Urothelium cell line (cell line): ENCODE results near the gene ATF7.

ENCODE experiments used
- DNase-seq: peaks from one replicate; pipeline ENCODE4 v3.0.0; 2011; ENCODE audit warnings: low spot score, mixed read lengths
- FAIRE-seq: peaks from 2 replicates; lab custom pipeline; 2011; peaks lifted over from hg19 to GRCh38; lab: Jason Lieb, UNC

Gene ATF7

GRCh38 chr12:53532524-53533445 is 93.4 kb downstream of the ATF7 start:
- no peak for FAIRE-seq
- DNase-seq = no peak

DNA sequence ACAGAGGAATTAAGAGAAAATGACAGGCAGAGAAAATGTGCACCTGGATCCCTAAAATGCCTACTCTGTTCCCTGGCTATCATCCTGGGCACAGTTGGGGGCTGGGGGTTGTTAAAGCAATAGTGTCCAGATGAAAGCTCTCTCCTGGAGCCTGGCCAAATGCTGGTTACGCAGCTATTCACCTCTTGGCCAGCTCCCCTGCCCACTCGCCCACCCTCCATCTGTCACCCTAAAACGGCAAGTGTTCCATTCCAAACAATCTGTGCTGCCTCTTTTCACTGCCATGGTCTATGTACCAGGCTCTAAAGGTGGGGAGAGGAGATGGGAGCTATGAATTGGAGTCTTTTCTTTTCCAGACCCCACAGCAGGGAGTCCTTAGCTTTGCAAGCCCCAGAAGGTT is 94.2 kb downstream of the ATF7 start:
- FAIRE-seq (no peak), DNase-seq (no peak)

DNA sequence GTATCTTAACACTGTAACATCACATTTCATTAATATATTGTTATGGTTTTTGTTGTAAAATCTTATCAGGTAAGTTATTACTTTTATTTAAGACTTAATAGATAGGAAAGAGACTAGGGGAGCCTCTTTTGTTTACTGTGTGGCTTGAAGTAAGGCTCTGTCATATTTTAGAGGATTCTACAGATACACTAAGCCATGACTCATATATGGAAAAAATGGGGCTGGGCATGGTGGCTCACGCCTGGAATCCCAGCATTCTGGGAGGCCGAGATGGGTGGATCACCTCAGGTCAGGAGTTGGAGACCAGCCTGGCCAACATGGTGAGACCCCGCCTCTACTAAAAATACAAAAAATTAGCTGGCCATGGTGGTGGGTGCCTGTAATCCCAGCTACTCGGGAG is 95.3 kb downstream of the ATF7 start:
- FAIRE-seq = no peak
- DNase-seq = peak; percentile 18

DNA sequence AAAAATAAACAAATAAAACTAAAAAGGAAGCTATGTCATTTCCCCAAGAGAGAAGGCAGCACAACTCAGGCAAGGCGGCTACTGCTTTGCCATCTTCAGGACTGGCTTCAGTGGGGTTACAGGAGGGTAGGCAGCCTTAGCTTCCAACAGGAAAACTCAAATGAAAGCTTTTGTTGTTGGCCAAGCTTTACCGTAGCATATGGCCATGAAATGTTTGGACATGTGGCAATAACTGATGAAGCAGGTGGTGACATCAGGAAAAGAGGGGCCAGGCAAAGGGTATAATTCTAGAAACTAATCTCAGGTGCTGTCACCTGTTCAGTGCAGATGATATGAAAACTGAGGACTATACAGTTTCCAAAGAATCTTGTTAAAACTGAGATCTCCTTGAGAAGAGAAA is 96.1 kb downstream of the ATF7 start:
- FAIRE-seq (no peak), DNase-seq (no peak)

DNA sequence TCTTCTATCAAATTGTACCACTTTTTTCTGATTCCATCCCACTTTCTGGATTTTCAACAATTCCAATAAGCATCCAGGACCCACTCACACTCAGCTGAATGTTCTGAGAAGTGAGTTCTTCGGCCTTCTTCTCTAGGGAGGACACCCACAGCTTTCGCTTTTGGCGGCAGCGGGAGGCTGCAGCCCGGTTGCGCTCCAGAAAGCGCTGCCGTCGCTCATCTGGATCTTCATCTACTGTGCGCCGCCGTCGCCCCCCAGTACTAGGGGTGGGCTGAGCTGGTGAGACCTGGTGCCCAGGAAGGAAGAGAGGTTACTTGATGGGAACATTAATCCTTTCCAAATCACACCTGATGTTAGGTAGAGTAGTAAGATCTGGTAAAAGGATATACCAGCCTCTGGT is 101.7 kb downstream of the ATF7 start:
- FAIRE-seq = no peak
- DNase-seq = no peak

DNA sequence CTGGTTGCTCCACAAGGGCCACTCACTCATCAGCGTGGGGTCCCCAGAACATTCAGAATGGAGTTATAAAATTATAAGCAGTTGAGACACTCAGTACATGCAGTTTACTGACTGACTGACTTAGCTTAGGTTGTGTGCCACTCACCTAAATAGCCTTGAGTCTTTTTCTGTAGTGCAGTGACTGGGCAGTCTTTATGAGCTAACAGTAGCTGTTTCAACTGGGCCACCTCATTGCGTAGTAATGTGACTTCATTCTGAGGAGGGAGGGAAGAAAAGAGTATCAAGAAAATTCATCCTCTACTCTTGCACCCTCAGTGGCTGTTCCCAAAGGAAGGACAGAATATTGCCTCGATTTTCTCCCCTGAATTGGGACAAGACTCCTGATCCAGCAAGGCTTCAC is 103.1 kb downstream of the ATF7 start:
- FAIRE-seq = no peak
- no peak for DNase-seq

DNA sequence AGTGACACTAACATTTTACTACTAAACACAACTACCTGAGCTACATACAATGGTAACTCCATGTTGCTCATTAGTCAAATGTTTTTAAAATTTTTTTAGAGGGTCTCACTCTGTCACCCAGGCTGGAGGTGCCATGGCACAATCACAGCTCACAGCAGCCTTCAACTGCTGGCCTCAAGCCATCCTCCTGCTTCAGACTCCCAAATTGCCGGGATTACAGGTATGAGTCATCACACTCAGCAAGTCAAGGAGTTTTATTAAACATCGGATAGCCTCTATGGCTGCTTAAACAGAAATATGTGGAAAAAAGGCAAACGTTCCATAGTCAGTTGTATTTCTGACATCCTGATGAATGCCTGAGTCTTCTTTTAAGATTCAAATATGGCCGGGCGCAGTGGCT is 107.8 kb downstream of the ATF7 start:
- DNase-seq (no peak), FAIRE-seq (no peak)

DNA sequence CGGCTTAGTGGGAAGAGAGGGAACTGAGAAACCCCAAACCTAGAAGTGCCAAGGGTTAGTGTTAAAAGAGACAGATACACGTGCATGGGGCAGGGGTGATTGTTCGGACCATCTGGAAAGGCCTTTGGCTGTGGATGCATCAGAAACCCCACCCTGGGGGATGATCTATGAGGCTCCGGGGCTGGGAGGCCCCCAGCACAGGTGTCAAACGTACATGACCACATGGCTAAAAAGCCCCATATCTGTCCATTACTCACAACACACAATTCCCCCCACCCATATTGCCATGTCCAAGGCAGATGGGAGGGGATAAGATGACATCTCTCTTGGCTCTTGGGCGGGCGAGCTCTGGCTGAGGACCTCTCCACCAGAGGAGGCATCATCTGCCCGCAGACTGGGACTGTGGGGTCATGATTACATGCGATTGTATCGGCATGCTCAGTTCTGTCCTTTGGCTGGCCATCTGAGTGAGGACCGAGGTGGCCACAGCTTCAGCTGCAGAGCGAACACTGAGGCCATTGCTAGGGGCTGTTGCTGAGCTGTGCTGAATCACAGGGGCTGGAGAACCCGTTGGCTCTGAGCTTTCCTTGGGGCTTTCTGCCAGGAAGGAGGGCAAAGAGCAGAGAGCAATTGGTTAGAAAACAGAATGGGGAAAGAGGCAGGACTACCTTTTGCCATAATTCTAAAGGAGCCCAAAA is 109.3 kb downstream of the ATF7 start:
- no peak for FAIRE-seq

DNA sequence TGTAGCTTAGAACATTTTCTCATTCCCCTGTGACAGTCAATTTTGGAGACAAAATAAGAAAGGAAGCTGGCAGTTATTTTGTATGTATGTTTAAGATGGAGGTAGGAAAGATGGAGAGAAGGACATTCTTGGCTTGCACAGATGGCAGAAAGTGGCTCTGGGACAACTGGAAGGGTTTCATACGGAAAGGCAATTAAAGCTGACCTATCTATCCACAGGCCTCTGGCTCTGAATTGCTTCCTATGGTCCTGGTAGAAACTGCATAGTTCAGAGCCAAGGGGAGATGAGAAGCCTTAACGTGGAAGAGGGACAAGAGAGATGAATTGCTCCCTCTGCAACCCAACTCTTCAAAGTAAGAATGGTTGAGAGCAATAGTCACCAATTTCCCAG is 110.9 kb downstream of the ATF7 start:
- no peak for DNase-seq
- FAIRE-seq = no peak

More for the DNA sequence above, 109.3 kb downstream of the ATF7 start:
- no peak for DNase-seq

DNA sequence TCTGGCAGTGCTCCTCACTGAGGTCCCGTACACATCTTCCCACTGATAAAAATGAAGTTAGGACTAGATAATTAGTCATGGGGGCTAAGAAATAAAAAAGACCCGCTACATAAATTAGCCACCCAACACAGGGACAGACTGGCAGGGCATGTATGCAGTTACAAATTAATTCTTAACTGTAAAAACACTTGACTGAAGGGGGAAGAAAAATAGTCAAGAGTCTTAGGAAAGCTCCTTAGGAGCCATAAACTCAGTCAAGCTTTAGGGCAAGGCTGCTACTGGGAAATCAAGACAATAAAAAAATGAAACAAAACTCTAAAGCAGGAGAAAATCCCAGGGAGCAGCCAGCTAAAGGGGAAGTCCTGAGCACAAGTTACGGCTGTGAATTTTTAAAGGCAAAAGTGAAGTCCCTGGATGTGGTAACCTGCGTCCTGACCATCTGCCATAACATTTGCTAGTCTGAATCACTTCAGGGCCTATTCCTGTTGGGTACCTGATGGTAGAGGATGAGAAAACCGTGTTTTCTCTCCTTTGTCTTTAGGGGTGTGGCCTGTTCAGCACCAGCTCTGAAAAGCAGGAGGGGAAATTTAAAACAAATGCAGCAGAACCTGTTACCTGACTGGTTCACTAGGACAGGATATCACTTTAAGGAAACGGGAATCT is 111.4 kb downstream of the ATF7 start:
- FAIRE-seq = no peak
- no peak for DNase-seq

DNA sequence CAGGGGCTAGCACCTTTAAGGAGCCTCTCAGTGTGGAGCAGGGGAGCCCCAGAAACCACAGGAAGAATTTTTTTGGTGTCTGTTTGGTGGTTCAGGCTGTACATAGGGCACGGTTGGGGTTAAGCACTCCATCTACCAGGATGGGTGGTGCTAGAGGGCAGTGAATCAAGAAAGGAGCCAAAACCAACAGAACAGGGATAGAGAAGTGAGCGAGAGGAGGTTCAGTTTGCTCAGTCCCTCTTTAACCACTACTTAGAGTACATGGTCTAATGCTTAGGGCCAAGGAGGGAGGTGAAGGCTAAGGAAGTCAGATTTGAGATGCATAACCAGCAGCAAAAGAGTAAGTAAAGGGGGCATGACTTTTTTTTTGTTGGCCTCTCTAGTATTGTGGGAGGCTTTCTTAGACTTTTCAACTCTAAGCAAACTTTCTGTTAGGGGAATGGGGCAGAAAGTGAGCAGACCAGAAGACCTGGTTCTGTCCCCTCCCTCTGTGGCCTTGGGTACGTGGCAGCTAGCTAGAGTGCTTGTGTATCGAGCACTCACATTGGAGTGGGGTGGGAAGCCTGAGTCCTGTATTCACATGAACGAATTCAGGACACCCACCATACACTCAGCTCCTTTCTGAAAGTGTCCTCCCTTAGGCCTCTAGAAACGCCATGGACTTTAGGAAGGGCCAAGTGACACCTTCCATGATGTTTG is 112.3 kb downstream of the ATF7 start:
- no peak for FAIRE-seq
- DNase-seq = no peak

DNA sequence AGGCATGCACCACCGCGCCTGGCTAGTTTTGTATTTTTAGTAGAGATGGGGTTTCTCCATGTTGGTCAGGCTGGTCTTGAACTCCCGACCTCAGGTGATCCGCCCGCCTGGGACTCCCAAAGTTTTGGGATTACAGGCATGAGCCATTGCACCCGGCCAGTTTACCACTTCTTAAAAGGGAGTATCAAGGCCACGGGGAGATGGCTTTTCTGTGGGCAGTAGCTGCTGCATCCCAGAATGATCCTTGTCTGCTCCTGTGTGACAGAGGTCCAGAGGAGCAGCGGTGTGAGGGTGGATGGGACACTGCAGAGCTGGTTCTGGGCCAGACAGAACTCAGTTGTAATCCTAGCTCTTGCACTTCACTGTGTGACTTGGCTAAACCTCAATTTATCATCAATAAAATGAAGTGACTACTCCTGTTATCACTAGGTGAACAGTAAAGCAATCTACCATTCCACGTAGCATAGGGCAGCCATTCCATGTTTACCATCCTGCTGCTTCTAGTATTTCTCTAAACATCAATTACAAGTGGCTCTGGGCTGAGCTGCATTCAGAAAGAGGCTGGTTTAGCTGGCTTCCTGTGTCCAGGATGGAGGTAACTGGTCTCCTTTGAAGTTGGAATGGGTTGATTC is 115.9 kb downstream of the ATF7 start:
- DNase-seq (no peak), FAIRE-seq (no peak)

GRCh38 chr12:53508534-53509170 is 117.5 kb downstream of the ATF7 start:
- peak; percentile 80 for DNase-seq
- FAIRE-seq = no peak

- FAIRE-seq (no peak), DNase-seq (no peak)
These were observed 118.6 kb downstream of the ATF7 start for GRCh38 chr12:53507603-53507885.

- no peak for DNase-seq
- FAIRE-seq = no peak
These were observed 119.1 kb downstream of the ATF7 start, which contains the start of gene NPFF for GRCh38 chr12:53506881-53507602. NPFF (minus strand) TSS chr12:53507484; CDS start chr12:53507474, 10 bp downstream.

- no peak for FAIRE-seq
- no peak for DNase-seq
These were observed 119.8 kb downstream of the ATF7 start for GRCh38 chr12:53506450-53506785.

DNA sequence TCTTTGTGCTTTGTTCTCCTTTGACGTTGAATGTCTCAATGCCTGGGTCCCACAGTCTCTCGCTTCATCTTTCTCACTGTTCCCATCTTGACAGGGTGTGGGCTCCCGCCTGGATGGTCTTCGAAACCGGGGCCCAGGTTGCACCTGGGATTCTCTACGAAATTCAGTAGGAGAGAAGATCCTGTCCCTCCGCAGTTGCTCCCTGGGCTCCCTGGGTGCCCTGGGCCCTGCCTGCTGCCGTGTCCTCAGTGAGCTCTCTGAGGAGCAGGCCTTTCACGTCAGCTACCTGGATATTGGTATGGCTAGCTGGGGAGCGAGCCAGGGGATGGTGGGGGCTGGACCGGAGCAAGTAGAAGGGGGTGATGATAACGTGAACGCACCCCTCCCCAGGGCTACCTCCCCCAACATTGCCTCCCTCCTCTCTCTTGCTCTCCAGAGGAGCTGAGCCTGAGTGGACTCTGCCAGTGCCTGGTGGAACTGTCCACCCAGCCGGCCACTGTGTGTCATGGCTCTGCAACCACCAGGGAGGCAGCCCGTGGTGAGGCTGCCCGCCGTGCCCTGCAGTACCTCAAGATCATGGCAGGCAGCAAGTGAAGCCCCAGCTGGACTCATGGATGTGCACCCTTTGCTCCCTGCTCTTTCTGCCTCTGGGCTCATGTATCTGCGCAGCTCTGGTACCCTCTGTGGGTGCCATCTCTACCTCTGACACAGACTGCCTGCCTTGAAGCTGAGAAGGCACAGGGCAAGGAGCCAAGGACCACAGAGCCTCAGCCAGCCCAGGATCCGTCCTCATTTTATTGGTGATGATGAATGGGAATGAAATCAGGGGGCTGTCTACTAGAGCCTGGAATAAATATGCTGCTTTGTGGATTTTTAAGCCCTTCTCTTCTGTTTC is 120.4 kb downstream of the ATF7 start:
- DNase-seq (no peak), FAIRE-seq (no peak)

DNA sequence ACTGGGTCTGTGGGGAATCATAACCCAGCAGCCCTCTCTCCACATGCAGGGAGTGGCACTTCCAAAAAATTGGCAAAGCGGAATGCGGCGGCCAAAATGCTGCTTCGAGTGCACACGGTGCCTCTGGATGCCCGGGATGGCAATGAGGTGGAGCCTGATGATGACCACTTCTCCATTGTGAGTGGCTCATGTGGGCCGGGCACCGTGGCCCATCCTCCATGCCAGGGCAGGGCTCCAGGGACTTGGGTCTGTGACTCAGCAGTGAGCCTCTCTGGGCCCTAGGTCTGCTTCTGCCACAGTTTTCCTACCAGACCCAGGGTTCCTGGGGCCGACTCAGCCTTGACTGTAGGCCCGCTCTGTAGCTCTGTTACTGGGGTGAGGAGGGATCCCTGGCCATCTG is 121.1 kb downstream of the ATF7 start:
- no peak for DNase-seq

More for the DNA sequence above, 121.1 kb downstream of the ATF7 start:
- no peak for FAIRE-seq
